Measurements from ENCODE around the gene THADA.

- TF ChIP-seq, protein P1, sequence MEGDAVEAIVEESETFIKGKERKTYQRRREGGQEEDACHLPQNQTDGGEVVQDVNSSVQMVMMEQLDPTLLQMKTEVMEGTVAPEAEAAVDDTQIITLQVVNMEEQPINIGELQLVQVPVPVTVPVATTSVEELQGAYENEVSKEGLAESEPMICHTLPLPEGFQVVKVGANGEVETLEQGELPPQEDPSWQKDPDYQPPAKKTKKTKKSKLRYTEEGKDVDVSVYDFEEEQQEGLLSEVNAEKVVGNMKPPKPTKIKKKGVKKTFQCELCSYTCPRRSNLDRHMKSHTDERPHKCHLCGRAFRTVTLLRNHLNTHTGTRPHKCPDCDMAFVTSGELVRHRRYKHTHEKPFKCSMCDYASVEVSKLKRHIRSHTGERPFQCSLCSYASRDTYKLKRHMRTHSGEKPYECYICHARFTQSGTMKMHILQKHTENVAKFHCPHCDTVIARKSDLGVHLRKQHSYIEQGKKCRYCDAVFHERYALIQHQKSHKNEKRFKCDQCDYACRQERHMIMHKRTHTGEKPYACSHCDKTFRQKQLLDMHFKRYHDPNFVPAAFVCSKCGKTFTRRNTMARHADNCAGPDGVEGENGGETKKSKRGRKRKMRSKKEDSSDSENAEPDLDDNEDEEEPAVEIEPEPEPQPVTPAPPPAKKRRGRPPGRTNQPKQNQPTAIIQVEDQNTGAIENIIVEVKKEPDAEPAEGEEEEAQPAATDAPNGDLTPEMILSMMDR (conservative IDR thresholded peaks at IDR 0.05 in 1 of 2, IDR thresholded peaks at IDR 0.05 in 1 of 2; ENCODE audit: low read depth in 1 of 2, low read length in 2 of 2) = no peak
- TF ChIP-seq EZH2 (IDR thresholded peaks at IDR 0.05; ENCODE audit: low read length, missing control alignments) = no peak
Observed at GRCh38 chr2:43346602-43347567, 249.0 kb downstream of the THADA start.
